ENCODE measurements around the gene LACTBL1.

Gene LACTBL1

GRCh38 chr1:22976461-22977243, 4.0 kb upstream of the LACTBL1 start:
- Histone ChIP-seq H4K20me1 (ENCODE audit: insufficient read depth, low read length) (no peaks in the 10 kb centered on the region), H2AFZ (ENCODE audit: low read length) (0 out of 2 replicates have a peak overlapping the region, but pooled peaks have one; percentile 21), H3K4me2 (ENCODE audit: low read depth, low read length) (no peak overlapping the region), H3K27ac (ENCODE audit: low read length) (no peak overlapping the region), H3K9ac (ENCODE audit: low read length) (no peak overlapping the region), H3K4me1 (ENCODE audit: low read length) (no peaks in the 10 kb centered on the region), H3K9me2 (replicated peaks; ENCODE audit: insufficient read depth, low read length) (no peaks in the 10 kb centered on the region), H3K79me2 (ENCODE audit: low read length) (no peaks in the 10 kb centered on the region), H3K36me3 (replicated peaks; ENCODE audit: insufficient read depth, low read length) (no peaks in the 10 kb centered on the region), H3K9me3 (replicated peaks; ENCODE audit: insufficient read depth, low read length) (no peaks in the 10 kb centered on the region), H3F3A (ENCODE audit: insufficient read depth, low read length) (no peaks in the 10 kb centered on the region), H3K27me3 (replicated peaks; ENCODE audit: insufficient read depth, low read length) (peaks cover 33% of the 10 kb centered on the region), H3K4me3 (ENCODE audit: low read length) (no peak overlapping the region)
- TF ChIP-seq EZH2phosphoT487 (IDR thresholded peaks at IDR 0.05; ENCODE audit: low read length) (no peak), EZH2 (optimal IDR thresholded peaks at IDR 0.05; ENCODE audit: low read depth, low read length) (no peak), CTCF (IDR thresholded peaks at IDR 0.05; ENCODE audit: low read length) (peak; percentile 78)
- peak; percentile 60 for DNase-seq

- Histone ChIP-seq H3K9ac (ENCODE audit: low read length) (no peak overlapping the region), H3K4me2 (ENCODE audit: low read depth, low read length) (no peak overlapping the region), H3K4me1 (ENCODE audit: low read length) (no peaks in the 10 kb centered on the region), H3F3A (ENCODE audit: insufficient read depth, low read length) (no peaks in the 10 kb centered on the region), H3K27ac (ENCODE audit: low read length) (no peak overlapping the region), H3K4me3 (ENCODE audit: low read length) (no peak overlapping the region), H3K9me2 (replicated peaks; ENCODE audit: insufficient read depth, low read length) (no peaks in the 10 kb centered on the region), H3K27me3 (replicated peaks; ENCODE audit: insufficient read depth, low read length) (peaks cover 38% of the 10 kb centered on the region), H3K36me3 (replicated peaks; ENCODE audit: insufficient read depth, low read length) (no peaks in the 10 kb centered on the region), H4K20me1 (ENCODE audit: insufficient read depth, low read length) (no peaks in the 10 kb centered on the region), H2AFZ (ENCODE audit: low read length) (0 out of 2 replicates have a peak overlapping the region, but pooled peaks have one; percentile 21), H3K79me2 (ENCODE audit: low read length) (no peaks in the 10 kb centered on the region), H3K9me3 (replicated peaks; ENCODE audit: insufficient read depth, low read length) (no peaks in the 10 kb centered on the region)
- no peak for DNase-seq
- TF ChIP-seq EZH2 (optimal IDR thresholded peaks at IDR 0.05; ENCODE audit: low read depth, low read length) (no peak), EZH2phosphoT487 (IDR thresholded peaks at IDR 0.05; ENCODE audit: low read length) (no peak), CTCF (IDR thresholded peaks at IDR 0.05; ENCODE audit: low read length) (no peak)
These were observed 3.4 kb upstream of the LACTBL1 start for GRCh38 chr1:22976127-22976460.

- no peaks in the 10 kb centered on the region for H3K4me1 ChIP-seq (ENCODE audit: low read length)
- H3K36me3 ChIP-seq (replicated peaks; ENCODE audit: insufficient read depth, low read length): no peaks in the 10 kb centered on the region
- peaks cover 40% of the 10 kb centered on the region for H3K27me3 ChIP-seq (replicated peaks; ENCODE audit: insufficient read depth, low read length)
- no peak overlapping the region for H3K9ac ChIP-seq (ENCODE audit: low read length)
- H4K20me1 ChIP-seq (ENCODE audit: insufficient read depth, low read length): no peaks in the 10 kb centered on the region
- no peaks in the 10 kb centered on the region for H3F3A ChIP-seq (ENCODE audit: insufficient read depth, low read length)
- TF ChIP-seq EZH2 (optimal IDR thresholded peaks at IDR 0.05; ENCODE audit: low read depth, low read length) (no peak), EZH2phosphoT487 (IDR thresholded peaks at IDR 0.05; ENCODE audit: low read length) (no peak)
- no peak overlapping the region for H2AFZ ChIP-seq (ENCODE audit: low read length)
- H3K27ac ChIP-seq (ENCODE audit: low read length): no peak overlapping the region
- H3K79me2 ChIP-seq (ENCODE audit: low read length): no peaks in the 10 kb centered on the region
- DNase-seq: no peak
- H3K4me3 ChIP-seq (ENCODE audit: low read length): no peak overlapping the region
- no peaks in the 10 kb centered on the region for H3K9me2 ChIP-seq (replicated peaks; ENCODE audit: insufficient read depth, low read length)
- H3K4me2 ChIP-seq (ENCODE audit: low read depth, low read length): no peak overlapping the region
- H3K9me3 ChIP-seq (replicated peaks; ENCODE audit: insufficient read depth, low read length): no peaks in the 10 kb centered on the region
These were observed 3.0 kb upstream of the LACTBL1 start for GRCh38 chr1:22975694-22976093.

Measured in MM.1S (cell line).